Activated CD4-positive, alpha-beta T cell treated with anti-CD3 and anti-CD28 coated beads for 36 hours (primary cell): ENCODE results near the gene KDELR3. TPM values are rescaled to one million over a fixed set of nuclear protein-coding genes. Genes with fewer than 3 reads are reported as not detected.
"Not testable (repeated sequence)": the region's sequence is repeated elsewhere in the genome, so short reads cannot be mapped to it uniquely, and the experiment has no call there.

Experiments
- ATAC-seq: fragments of 200-7000 bp; cut with Tn5 transposase; one replicate; pipeline ENCODE4 v1.10.0; 2021; ENCODE audit warnings: mild to moderate bottlenecking, moderate library complexity
- CTCF ChIA-PET: fragments of 350-600 bp; sonication (Branson Sonifier 250); formaldehyde crosslinking; loops from one replicate; lab custom pipeline; 2021; ENCODE audit warnings: antibody characterized with exemption; lab: Charles Lee
- POLR2A ChIA-PET: fragments of 350-600 bp; sonication (Branson Sonifier 250); formaldehyde crosslinking; loops from one replicate; lab custom pipeline; 2021; ENCODE audit warnings: antibody characterized with exemption, inconsistent platforms; lab: Charles Lee
- DNase-seq: peaks from one replicate; pipeline ENCODE4 v3.0.0-alpha.2; 2020
- H3K27ac Mint-ChIP-seq: one replicate; pipeline ENCODE4 v1.8.0; 2021; ENCODE audit warnings: mixed read lengths
- H3K27me3 Mint-ChIP-seq: one replicate; pipeline ENCODE4 v1.8.0; 2021; ENCODE audit warnings: mixed read lengths
- H3K36me3 Mint-ChIP-seq: one replicate; pipeline ENCODE4 v1.8.0; 2021; ENCODE audit warnings: low read depth, mixed read lengths
- H3K4me1 Mint-ChIP-seq: one replicate; pipeline ENCODE4 v1.8.0; 2021; ENCODE audit warnings: mixed read lengths
- H3K4me3 Mint-ChIP-seq: one replicate; pipeline ENCODE4 v1.8.0; 2021; ENCODE audit warnings: mild to moderate bottlenecking, moderate library complexity, mixed read lengths
- H3K9me3 Mint-ChIP-seq: one replicate; pipeline ENCODE4 v1.8.0; 2021; ENCODE audit warnings: low read depth, mixed read lengths
- intact Hi-C, 2 experiments: fragments of 100-400 bp; cut with DNase I in 1 of 2; cut with micrococcal nuclease in 1 of 2; formaldehyde crosslinking; loops; one replicate each; pipeline versions ENCODE4 v1.14.2 to v1.15.1; 2022 to 2024; cut with DNase I, micrococcal nuclease
- total RNA-seq, 2 experiments: library from RNA; stranded (reverse); gene quantifications; one replicate each; pipeline ENCODE4 v1.2.3, GENCODE V29; 2021

Gene KDELR3
- total RNA-seq, 2 experiments from 2014 or later, result 0.84 to 1.1 TPM

- no peak overlapping the region for H3K4me3 Mint-ChIP-seq
Observed at GRCh38 chr22:38461414-38462081, 6.3 kb upstream of the KDELR3 start.

GRCh38 chr22:38462960-38463784 is 4.7 kb upstream of the KDELR3 start:
- H3K27me3 Mint-ChIP-seq, result peaks cover 66% of the 10 kb centered on the region
- POLR2A ChIA-PET, result no interaction called here
- intact Hi-C loops, result loop anchor here in 1 of 2 experiments (5.0 kb wide), 1 partner anchor 191 kb away; the partner anchor contains the start of gene TMEM184B

More at GRCh38 chr22:38461414-38462081, 6.3 kb upstream of the KDELR3 start:
- DNase-seq (peak; percentile 88), ATAC-seq (peak; percentile 84)
- H3K9me3 Mint-ChIP-seq, result no peaks in the 10 kb centered on the region
- CTCF ChIA-PET, result interaction anchor here (0.6 to 1.5 kb wide), 2 partner anchors 14 to 108 kb away, joined by 4 to 7 read pairs; no protein-coding TSS in a partner anchor
- intact Hi-C loops, result loop anchor here in 1 of 2 experiments (1.0 to 5.0 kb wide), 2 partner anchors 109 to 189 kb away; partner anchors contain the start of genes DMC1 and TMEM184B
- H3K36me3 Mint-ChIP-seq, result no peaks in the 10 kb centered on the region
- peaks cover 72% of the 10 kb centered on the region for H3K27me3 Mint-ChIP-seq
- peaks cover 11% of the 10 kb centered on the region for H3K4me1 Mint-ChIP-seq
- POLR2A ChIA-PET, result no interaction called here
- no peak overlapping the region for H3K27ac Mint-ChIP-seq

GRCh38 chr22:38464992-38465672 is 2.8 kb upstream of the KDELR3 start:
- intact Hi-C loops, result loop anchor here in 1 of 2 experiments (5.0 kb wide), 1 partner anchor 193 kb away; the partner anchor contains the start of gene TMEM184B

More at GRCh38 chr22:38462960-38463784, 4.7 kb upstream of the KDELR3 start:
- no peaks in the 10 kb centered on the region for H3K36me3 Mint-ChIP-seq
- H3K4me3 Mint-ChIP-seq, result no peak overlapping the region
- H3K4me1 Mint-ChIP-seq, result peaks cover 12% of the 10 kb centered on the region
- no peaks in the 10 kb centered on the region for H3K9me3 Mint-ChIP-seq
- H3K27ac Mint-ChIP-seq, result no peak overlapping the region
- DNase-seq (no peak), ATAC-seq (no peak)
- CTCF ChIA-PET, result interaction anchor here (0.6 to 1.5 kb wide), 4 partner anchors 12 to 797 kb away, joined by 3 to 7 read pairs (median 4); no protein-coding TSS in a partner anchor

GRCh38 chr22:38465673-38466490 is 2.0 kb upstream of the KDELR3 start:
- Mint-ChIP-seq H3K36me3 (no peaks in the 10 kb centered on the region), H3K27ac (no peak overlapping the region), H3K27me3 (peaks cover 46% of the 10 kb centered on the region), H3K4me1 (peaks cover 14% of the 10 kb centered on the region), H3K4me3 (no peak overlapping the region), H3K9me3 (no peaks in the 10 kb centered on the region)
- POLR2A ChIA-PET, result interaction anchor here (0.7 kb wide), 1 partner anchor 102 kb away, joined by 7 read pairs; no protein-coding TSS in a partner anchor
- CTCF ChIA-PET, result no interaction called here
- intact Hi-C loops, result no loop called here
- DNase-seq (no peak), ATAC-seq (no peak)

More at GRCh38 chr22:38464992-38465672, 2.8 kb upstream of the KDELR3 start:
- no peak for DNase-seq
- Mint-ChIP-seq H3K4me3 (no peak overlapping the region), H3K4me1 (peaks cover 14% of the 10 kb centered on the region), H3K36me3 (no peaks in the 10 kb centered on the region), H3K27ac (no peak overlapping the region), H3K27me3 (peaks cover 53% of the 10 kb centered on the region), H3K9me3 (no peaks in the 10 kb centered on the region)
- CTCF ChIA-PET, result no interaction called here
- ATAC-seq, result no peak
- POLR2A ChIA-PET, result interaction anchor here (0.7 kb wide), 1 partner anchor 103 kb away, joined by 7 read pairs; no protein-coding TSS in a partner anchor

- Mint-ChIP-seq H3K27me3 (peaks cover 34% of the 10 kb centered on the region), H3K4me3 (peak overlapping the region; percentile 56), H3K4me1 (peaks cover 8% of the 10 kb centered on the region), H3K36me3 (no peaks in the 10 kb centered on the region), H3K9me3 (no peaks in the 10 kb centered on the region), H3K27ac (peak overlapping the region; percentile 47)
- ChIA-PET POLR2A (interaction anchor here (0.6 kb wide), 1 partner anchor 261 kb away, joined by 3 read pairs; no protein-coding TSS in a partner anchor), CTCF (interaction anchor here (0.6 to 1.0 kb wide), 2 partner anchors 28 to 401 kb away, joined by 3 read pairs; no protein-coding TSS in a partner anchor)
- intact Hi-C loops, result no loop called here
- no peak for ATAC-seq
- no peak for DNase-seq
Observed at GRCh38 chr22:38467438-38467903, 425 bp upstream of the KDELR3 start.

GRCh38 chr22:38468443-38469305 is 778 bp downstream of the KDELR3 start:
- H3K9me3 Mint-ChIP-seq, result no peaks in the 10 kb centered on the region
- ATAC-seq (no peak), DNase-seq (no peak)
- intact Hi-C loops, result no loop called here
- peaks cover 8% of the 10 kb centered on the region for H3K4me1 Mint-ChIP-seq
- no peak overlapping the region for H3K27ac Mint-ChIP-seq
- CTCF ChIA-PET, result no interaction called here
- H3K36me3 Mint-ChIP-seq, result no peaks in the 10 kb centered on the region
- peaks cover 28% of the 10 kb centered on the region for H3K27me3 Mint-ChIP-seq
- peak overlapping the region; percentile 54 for H3K4me3 Mint-ChIP-seq
- POLR2A ChIA-PET, result interaction anchor here (0.6 kb wide), 1 partner anchor 87 kb away, joined by 3 read pairs; no protein-coding TSS in a partner anchor

- no peak overlapping the region for H3K4me3 Mint-ChIP-seq
- no peak overlapping the region for H3K27ac Mint-ChIP-seq
- H3K36me3 Mint-ChIP-seq, result no peaks in the 10 kb centered on the region
- ATAC-seq (no peak), DNase-seq (no peak)
- H3K9me3 Mint-ChIP-seq, result no peaks in the 10 kb centered on the region
- CTCF ChIA-PET, result no interaction called here
- H3K27me3 Mint-ChIP-seq, result peaks cover 23% of the 10 kb centered on the region
- H3K4me1 Mint-ChIP-seq, result peaks cover 8% of the 10 kb centered on the region
- intact Hi-C loops, result no loop called here
- POLR2A ChIA-PET, result no interaction called here
Observed at GRCh38 chr22:38469306-38469781, 1.4 kb downstream of the KDELR3 start.

- H3K9me3 Mint-ChIP-seq, intact Hi-C loops, H3K27ac Mint-ChIP-seq, ATAC-seq, POLR2A ChIA-PET, CTCF ChIA-PET, H3K4me1 Mint-ChIP-seq, H3K36me3 Mint-ChIP-seq, DNase-seq, H3K4me3 Mint-ChIP-seq: not testable (repeated sequence)
- H3K27me3 Mint-ChIP-seq, result peaks cover 22% of the 10 kb centered on the region
Observed at GRCh38 chr22:38470179-38470578, 2.3 kb downstream of the KDELR3 start.

- no peak overlapping the region for H3K27ac Mint-ChIP-seq
- CTCF ChIA-PET, result no interaction called here
Observed at GRCh38 chr22:38471237-38471636, 3.3 kb downstream of the KDELR3 start.

More at GRCh38 chr22:38471237-38471636, 3.3 kb downstream of the KDELR3 start:
- Mint-ChIP-seq H3K27me3 (peaks cover 12% of the 10 kb centered on the region), H3K36me3 (no peaks in the 10 kb centered on the region), H3K9me3 (no peaks in the 10 kb centered on the region), H3K4me1 (peaks cover 8% of the 10 kb centered on the region), H3K4me3 (no peak overlapping the region)
- DNase-seq, result no peak
- intact Hi-C loops, result no loop called here
- POLR2A ChIA-PET, result no interaction called here
- no peak for ATAC-seq
